ENCODE data around the gene HCST.

HCST gene

DNA sequence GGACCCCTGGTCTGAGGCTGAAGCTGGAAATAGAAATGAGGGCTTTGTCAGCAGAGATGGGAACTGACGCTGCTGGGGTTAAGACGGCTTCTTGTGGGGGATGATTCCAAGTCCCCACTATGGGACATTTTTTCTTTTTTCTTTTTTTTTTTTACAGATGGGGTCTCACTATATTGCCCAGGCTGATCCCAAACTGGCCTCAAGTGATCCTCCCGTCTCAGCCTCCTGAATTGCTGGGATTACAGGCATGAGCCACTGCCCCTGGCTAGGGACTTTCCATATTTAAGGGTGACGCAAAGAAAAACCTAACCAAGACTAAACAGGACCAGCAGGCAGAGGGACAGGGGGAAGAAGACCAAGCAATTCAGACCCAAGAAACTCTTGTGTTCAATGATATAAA is 43.9 kb downstream of the HCST start:
- in situ Hi-C loops (cut with HindIII; ENCODE audit: low pct_ligation_motif_present, low pct_unique_long_range_greater_than_20kb, low sequenced_read_pairs): no loop called here
- DNase-seq: no peak

DNA sequence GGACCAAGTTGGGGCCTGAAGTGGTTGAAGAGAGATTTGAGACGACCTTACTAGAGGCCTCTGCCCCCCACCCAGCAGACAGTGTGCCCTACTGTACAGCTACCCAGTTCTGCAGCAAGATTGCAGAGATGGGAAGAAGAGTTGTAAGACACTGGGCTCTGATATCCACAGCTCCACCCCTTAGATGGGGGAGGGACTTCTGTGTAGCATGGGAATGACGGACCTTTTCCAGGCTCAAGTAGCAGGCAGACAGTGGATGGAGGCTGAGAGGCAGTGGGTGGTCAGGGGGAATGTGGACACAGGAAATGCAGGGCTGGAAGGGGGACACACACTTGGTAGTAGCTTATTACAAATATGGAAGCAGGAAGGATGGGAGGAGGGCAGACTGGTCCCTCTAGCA is 46.8 kb downstream of the HCST start:
- DNase-seq: no peak
- in situ Hi-C loops (cut with HindIII; ENCODE audit: low pct_ligation_motif_present, low pct_unique_long_range_greater_than_20kb, low sequenced_read_pairs): no loop called here

All from ACHN (cell line).